ENCODE data around the gene CAPN15.

DNA sequence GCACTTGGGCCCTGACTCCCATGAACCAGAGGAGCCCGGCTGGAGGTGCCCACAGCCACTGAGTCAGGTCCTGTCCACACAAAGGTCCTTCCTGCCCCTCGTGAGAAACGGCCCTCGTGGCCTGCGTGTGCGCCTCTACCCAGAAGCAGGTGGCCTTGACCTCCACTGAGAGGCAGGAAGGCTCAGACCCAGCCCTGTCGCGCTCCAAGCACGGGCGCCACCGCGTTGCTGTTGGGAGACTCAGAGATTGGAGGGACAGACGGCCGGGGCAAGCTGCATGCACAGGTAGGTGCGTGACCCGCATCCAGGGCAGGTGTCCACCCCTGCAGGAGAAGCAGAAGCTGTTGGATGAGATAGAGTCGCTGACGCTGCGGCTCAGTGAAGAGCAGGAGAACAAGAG is 8.1 kb upstream of the CAPN15 start:
- TF ChIP-seq CTCF (IDR thresholded peaks at IDR 0.05): no peak
- no peak for TF ChIP-seq POLR2A (IDR thresholded peaks at IDR 0.05)

Measured in thyroid gland (tissue), 4 donors.